Stimulated activated CD4-positive, alpha-beta T cell treated with anti-CD3 and anti-CD28 coated beads, Interleukin-15, amount 100 ng/mL, for 24 hours (primary cell): ENCODE results near the gene MRPS34.

Experiments
- DNase-seq: peaks from one replicate; pipeline ENCODE4 v3.0.0-alpha.2; 2020

Gene MRPS34

GRCh38 chr16:1794221-1794871, 21.4 kb upstream of the MRPS34 start:
- no peak for DNase-seq

DNA sequence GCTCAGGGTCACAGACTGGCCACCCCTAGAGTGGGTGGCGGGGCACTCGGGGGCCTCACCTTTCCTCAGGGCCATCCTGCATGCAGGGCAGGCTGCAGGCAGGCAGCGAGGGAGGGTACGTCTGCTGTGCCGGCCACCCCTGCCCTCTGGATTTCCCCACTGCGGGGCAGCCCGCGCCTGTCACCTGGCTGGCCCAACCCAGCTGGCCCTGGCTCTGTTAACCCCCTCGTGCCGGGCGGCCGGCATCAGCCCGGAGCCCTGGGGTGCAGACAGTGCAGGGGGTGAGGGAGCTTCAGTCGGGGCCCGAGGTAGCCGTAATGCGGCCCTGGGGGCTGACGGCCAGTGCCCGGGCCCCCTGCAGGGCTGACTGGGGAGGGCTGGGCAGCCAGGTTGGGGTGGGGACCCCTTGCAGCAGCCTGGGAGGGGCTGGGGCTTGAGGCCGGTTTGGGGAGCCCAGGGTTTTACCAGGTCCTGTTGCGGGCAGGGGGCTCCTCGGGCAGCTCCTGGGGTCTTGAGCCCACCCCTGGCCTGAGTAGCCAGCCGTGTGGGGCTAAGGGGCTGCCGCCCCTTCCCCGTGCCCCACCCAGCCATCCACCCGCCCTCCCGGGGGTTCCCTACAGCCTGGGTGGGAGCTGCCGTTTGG, 20.8 kb upstream of the MRPS34 start, which contains the start of gene IGFALS:
IGFALS (minus strand) TSS at position 128 of the 643 bp plus-strand sequence; CDS start at position 75, 53 bp downstream.
- no peak for DNase-seq

GRCh38 chr16:1792836-1793577, 20.1 kb upstream of the MRPS34 start:
- DNase-seq = no peak

DNA sequence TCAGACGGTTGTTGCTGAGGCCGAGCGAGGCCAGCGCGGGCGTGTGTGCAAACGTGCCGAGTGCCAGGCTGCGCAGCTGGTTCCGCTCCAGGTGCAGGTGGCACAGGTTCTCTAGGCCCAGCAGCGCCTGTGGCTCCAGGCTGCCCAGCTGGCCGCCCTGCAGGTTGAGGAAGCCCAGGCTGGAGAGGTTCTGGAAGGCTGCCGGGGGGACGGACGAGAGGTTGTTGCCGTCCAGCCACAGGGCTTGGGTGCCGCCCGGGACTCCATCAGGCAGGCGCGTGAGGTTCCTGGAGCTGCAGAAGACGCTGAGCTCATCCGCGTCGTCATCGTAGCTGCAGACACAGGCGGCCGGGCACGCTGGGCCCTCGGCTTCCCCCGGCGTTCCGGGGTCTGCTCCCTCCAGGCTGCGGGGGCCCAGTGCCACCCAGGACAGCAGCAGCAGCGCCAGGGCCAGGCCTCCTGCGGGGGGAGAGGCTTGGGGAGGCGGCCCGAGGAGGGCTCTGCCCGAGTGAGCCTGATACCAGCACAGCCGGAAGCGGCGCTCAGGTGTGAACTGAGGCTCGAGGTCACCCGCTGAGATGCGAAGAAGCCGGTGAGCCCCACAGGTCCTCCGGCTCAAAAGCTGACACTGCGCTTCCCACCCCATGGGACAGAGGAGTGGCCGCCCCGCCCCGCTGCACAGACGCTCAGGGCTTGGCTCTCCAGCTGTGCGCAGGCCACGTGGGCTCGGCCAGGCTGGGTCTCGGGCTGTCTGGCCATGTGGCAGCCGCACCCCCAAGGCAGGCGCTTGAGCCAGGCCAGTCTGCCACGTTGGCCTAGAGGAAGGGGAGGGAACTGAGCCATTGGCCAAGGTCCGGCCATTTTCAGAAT, 19.2 kb upstream of the MRPS34 start:
- DNase-seq = no peak

- DNase-seq = no peak
These were observed 18.5 kb upstream of the MRPS34 start for GRCh38 chr16:1791256-1791942.

GRCh38 chr16:1790611-1791255, 17.8 kb upstream of the MRPS34 start:
- DNase-seq = peak; percentile 1

DNA sequence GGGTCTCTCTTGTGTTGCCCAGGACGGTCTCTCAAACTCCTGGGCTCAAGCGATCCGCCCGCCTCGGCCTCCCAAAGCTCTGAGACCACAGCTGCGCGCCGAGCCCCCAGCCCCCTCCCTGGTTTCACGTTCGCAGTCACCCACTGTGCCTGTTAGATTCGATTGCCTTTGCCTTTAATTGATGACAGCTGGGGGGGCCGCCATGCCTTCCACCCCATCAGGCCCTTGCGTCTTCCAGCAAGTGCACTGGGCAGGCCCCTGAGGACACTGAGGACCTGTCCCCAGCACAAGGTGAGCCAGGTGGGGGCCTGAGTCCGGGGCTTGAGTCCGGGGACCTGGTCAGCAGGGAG, 17.3 kb upstream of the MRPS34 start:
- no peak for DNase-seq

DNA sequence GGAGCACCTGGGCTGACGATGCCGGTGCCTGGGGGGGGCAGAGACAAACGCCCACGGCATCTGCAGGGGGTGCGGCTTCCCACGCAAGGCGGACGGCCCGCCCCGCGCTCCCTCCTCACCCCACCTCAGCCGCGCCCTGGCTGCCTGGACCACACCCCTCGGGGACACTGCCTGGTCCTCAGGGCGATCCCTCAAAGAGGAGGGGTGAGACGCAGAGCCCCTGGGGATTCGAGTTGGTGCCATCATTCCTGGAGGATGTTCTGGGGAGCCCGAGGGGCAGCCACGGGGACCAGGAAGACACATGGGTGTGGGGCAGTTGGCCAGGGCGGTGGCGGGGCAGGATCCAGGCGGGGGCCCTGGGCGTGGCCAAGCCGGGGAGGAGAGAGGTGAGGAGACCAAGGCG, 16.7 kb upstream of the MRPS34 start:
- peak; percentile 1 for DNase-seq

DNA sequence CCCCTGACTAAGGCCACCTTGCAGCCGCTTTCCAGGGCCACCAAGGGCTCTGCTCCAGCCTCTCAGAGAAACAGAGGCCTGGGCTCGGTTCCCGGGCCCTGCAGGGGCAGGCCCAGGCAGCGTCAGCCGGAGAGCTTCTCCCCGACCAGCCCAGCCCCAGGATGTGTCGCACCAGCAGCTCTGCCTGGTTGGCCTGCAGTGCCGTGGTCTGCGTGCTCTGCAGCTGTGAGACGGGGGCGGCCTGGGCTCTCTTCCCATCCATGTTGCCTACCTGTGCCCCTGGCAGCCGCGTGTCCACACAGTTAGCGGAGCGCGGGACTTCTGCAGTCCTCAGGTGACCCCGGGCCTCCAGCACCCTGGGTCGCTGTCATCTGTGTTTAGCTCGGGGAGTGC, 15.8 kb upstream of the MRPS34 start:
- peak; percentile 1 for DNase-seq

DNA sequence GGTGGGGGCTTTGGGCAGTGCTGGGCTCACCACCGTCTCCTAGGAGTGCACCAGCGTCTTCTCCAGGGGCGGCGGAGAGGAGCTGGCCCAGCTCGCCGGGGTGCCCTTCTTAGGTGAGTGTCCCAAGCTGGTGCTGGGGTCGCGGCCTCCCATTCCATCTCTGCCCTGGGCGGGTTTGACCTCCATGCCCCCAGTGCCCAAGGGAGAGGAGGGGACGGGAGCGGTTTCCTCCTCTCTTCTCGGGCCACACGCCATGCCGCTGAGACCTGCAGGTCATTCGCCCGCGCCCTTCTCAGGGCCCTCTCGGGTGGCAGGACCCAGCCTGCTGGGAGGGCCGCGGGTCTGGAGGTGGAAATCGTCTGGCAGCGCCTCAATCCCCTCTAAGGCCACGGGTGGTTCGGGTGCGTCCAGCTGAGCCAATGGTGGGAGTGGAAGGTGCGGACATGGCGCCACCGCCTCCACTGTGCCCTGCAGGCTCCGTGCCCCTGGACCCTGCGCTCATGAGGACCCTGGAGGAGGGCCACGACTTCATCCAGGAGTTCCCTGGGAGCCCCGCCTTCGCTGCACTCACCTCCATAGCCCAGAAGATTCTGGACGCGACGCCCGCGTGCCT, 15.3 kb upstream of the MRPS34 start:
- no peak for DNase-seq

DNA sequence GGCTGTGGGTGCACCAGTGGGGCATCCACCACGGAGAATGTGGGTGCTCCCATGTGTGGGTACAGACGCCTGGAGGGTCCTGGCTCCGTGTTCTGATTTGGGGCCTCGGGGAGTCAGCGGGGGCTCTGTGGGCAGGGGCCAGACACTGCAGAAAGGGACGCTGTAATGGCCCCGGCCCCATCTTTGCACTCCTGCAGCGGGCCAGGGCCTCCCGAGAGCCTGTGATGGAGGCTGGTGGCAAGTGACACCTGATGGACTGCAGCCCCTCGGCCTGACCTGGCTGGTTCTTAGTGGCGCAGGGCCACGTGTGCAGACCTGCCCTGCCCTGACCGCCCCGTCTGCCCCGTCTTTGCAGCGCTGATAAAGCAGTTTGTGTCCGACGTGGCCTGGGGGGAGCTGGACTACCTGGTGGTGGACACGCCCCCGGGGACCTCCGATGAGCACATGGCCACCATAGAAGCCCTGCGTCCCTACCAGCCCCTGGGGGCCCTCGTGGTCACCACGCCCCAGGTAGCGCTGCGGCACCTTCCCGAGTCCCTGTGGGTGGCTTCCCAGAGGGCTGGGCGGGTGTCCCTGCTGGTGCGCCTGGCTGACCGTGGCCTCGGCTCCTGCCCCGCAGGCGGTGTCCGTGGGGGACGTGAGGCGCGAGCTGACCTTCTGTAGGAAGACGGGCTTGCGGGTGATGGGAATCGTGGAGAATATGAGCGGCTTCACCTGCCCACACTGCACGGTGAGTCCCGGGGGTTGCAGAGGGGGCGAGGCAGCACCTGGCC, 14.6 kb upstream of the MRPS34 start:
- DNase-seq = peak; percentile 3

DNA sequence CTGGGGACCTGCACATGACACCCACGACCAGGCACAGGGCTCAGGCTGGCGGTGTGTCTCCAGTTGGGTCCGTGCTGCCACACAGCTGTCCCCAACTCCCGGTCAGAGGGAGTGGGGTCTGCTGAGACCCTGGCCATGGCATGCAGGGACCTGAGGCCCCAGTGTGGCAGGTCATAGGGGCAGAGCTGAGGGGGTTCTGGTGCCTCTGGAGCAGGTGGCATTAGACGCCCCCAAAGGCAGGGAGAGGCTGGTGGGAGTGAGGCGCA, 14.1 kb upstream of the MRPS34 start:
- DNase-seq = peak; percentile 1

GRCh38 chr16:1786242-1787055, 13.5 kb upstream of the MRPS34 start:
- DNase-seq = peak; percentile 1

- DNase-seq = no peak
These were observed 12.9 kb upstream of the MRPS34 start for GRCh38 chr16:1785846-1786170.

DNA sequence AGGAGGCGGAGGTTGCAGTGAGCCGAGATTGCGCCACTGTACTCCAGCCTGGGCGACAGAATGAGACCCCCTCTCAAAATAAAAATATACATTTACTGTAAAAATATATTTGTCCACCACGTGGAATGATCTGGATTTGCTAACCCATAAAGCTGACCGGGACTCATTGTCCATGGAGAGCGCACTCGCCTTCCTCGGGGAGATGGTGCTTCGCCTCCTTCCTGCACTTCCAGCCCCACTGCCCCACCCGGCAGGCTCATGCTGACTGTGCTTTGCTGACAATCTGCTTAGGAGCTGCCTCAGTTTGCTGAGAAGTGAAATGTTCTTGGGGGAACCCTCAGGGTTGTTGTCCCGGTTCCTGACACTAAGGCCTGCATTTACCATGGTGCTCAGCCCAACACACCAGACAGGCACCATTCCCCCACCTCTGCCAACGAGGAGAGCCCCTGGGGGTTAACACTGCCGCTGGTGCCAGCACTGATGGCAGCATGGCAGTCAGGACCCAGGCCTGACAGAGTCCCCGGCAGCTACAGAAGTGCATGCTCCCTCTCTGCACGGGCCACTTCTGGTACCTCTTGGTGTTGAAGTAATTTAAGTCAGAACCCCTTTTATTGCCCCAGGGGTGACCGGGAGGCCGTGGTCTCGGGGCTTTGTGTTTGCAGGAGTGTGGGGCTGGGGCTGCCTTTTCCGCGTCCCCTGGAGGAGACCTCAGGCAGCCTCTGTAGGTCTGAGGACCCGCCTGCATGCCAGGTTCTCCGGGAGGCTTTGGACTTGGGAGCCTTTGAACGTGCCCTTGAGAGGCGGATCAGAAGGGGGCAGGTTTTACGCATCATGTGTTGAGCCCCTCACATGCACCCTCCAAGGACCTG, 12.3 kb upstream of the MRPS34 start:
- DNase-seq = no peak

DNA sequence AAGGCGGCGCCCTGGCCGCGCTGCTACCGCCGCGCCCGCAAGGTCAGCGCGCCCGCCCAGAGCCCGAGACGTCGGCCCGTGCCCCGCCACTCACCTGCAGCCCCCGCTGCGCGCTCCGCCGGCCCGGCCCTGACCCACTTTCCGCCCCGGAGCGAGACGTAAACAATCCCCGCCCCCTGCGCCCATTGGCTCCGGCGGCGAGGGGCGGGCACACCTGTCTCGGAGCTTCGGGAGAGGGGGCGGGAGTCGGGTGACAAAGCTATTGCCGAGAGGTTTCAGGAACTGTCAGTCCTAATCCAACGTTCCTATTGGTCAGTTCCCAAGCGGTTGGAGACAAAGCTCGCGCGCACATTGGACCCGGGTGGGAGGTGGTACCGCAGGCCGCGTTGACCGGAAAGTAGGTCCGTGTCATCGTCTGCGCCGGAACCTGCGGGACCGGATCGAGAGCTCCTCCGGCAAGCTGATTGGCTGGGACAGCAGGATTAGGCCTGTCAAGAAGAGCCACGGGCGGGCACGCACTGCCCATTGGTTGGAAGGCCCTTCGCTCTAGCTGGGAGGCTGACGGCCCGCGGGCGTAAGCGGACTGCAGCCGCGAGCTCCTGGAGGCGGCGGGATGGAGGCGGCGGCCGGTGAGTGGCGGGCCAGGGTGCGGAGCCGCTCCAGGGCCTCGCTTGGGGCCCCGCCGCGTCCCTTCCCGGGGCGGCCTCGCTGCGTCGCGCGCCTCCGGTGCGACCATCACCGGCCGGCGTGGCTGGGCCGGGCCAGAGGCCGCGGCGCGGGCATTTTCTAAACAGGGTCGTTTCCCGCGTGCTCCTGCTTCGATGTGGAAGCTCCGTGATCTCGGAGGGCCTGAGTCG, 9.7 kb upstream of the MRPS34 start, which contains the start of the genes NUBP2 and SPSB3:
NUBP2 (plus strand) TSS at position 553 of the 857 bp plus-strand sequence; CDS start at position 614, 61 bp downstream.
SPSB3 (minus strand) TSS at position 164 of the 857 bp plus-strand sequence. CDS start 1,088 bp downstream, outside the sequence.
- DNase-seq = peak; percentile 99

DNA sequence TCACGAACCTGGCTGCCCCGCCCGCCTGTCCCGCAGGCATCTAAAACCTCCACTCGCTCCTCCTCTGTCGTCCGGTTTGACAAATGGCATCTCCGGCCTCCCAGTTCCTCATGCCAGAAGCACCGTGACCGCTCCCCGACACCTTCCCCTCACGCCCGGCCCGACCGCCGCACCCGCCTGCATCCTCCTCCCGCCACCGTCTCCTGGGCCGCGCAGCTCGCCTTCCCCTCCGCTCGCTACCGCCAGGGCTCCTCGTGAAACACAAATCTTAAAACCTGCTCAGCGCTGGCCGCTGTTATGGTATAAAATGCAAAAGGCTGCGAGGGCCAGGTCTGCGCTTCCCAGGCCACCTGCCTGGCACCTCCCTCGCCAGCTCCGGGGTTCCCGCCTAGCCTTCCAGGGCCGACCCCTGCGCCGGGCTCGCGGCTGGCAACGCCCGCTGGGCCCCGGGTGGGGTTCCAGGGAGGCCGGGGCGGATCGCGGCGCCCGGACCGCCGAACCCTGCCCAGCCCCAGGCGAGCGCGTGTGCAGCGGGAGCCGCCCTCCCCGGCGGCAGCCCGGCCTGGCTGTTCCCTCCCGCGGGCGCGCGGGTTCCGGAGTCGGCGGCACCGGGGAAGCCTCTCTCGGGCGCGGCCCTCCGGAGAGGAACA, 8.9 kb upstream of the MRPS34 start:
- peak; percentile 42 for DNase-seq
